IMR-90 (cell line): ENCODE data around the gene VDAC1. TPM values are rescaled to one million over a fixed set of nuclear protein-coding genes. Genes with fewer than 3 reads are reported as not detected.

Experiments
- ATAC-seq: fragments of 200-7000 bp; cut with Tn5 transposase; 2 replicates; pipeline ENCODE4 v1.9.1; 2020; ENCODE audit warnings: low read depth, mild to moderate bottlenecking, moderate library complexity
- BruUV-seq: library from RNA; stranded (reverse); fragments of 400-500 nt; replicated peaks from 2 replicates; lab custom pipeline; 2021; lab: Mats Ljungman, UMichigan
- CTCF ChIA-PET: fragments of 300-600 bp; formaldehyde crosslinking; extraction: SDS; loops from one replicate; lab custom pipeline; 2021; ENCODE audit warnings: antibody characterized with exemption; lab: Yijun Ruan, JAX
- POLR2A ChIA-PET: fragments of 300-600 bp; sonication (Branson Sonifier 250); formaldehyde crosslinking; loops from one replicate; lab custom pipeline; 2022; ENCODE audit warnings: antibody characterized with exemption; ENCODE audit not compliant: unreplicated experiment; lab: Charles Lee
- DNase-seq: peaks from one replicate; pipeline ENCODE4 v3.0.0; 2013
- H2AFZ ChIP-seq: replicated peaks from 2 replicates; pipeline ENCODE3; 2013; ENCODE audit warnings: low read length, mild to moderate bottlenecking; ENCODE audit not compliant: poor library complexity
- H2AK5ac ChIP-seq: 2 replicates; pipeline ENCODE4 v1.6.1; 2013; ENCODE audit warnings: low read depth, low read length, inconsistent platforms
- H2AK9ac ChIP-seq: replicated peaks from 2 replicates; pipeline ENCODE3; 2013; ENCODE audit warnings: mild to moderate bottlenecking, low read depth, low read length, moderate library complexity; ENCODE audit not compliant: poor library complexity
- H2BK120ac ChIP-seq: 2 replicates; pipeline ENCODE4 v1.6.1; 2013; ENCODE audit warnings: low read depth, low read length, inconsistent platforms
- H2BK15ac ChIP-seq: 3 replicates; pipeline ENCODE4 v1.6.1; 2013; ENCODE audit warnings: low read depth, low read length, inconsistent platforms
- H2BK20ac ChIP-seq: 2 replicates; pipeline ENCODE4 v1.6.1; 2013; ENCODE audit warnings: low read depth, mild to moderate bottlenecking, inconsistent platforms, low read length, moderate library complexity
- H2BK5ac ChIP-seq: 2 replicates; pipeline ENCODE4 v1.6.1; 2013; ENCODE audit warnings: mild to moderate bottlenecking, low read depth, low read length, inconsistent platforms; ENCODE audit not compliant: poor library complexity, severe bottlenecking
- H3K14ac ChIP-seq: replicated peaks from 2 replicates; pipeline ENCODE4 v1.6.1; 2013; ENCODE audit warnings: low read depth, low read length, inconsistent platforms
- H3K18ac ChIP-seq: 2 replicates; pipeline ENCODE4 v1.6.1; 2013; ENCODE audit warnings: low read depth, low read length, control low read depth
- H3K23ac ChIP-seq: 2 replicates; pipeline ENCODE4 v1.6.1; 2013; ENCODE audit warnings: low read depth, low read length, inconsistent platforms
- H3K27ac ChIP-seq: 2 replicates; pipeline ENCODE4 v1.5.1; 2013; ENCODE audit warnings: mild to moderate bottlenecking, control low read depth, low read length; ENCODE audit not compliant: insufficient read depth
- H3K27me3 ChIP-seq: 2 replicates; pipeline ENCODE4 v1.6.1; 2013; ENCODE audit warnings: low read length; ENCODE audit not compliant: control insufficient read depth, insufficient read depth
- H3K36me3 ChIP-seq: 2 replicates; pipeline ENCODE4 v1.6.1; 2013; ENCODE audit warnings: low read length, mixed read lengths; ENCODE audit not compliant: control insufficient read depth, insufficient read depth
- H3K4ac ChIP-seq: 2 replicates; pipeline ENCODE4 v1.6.1; 2013; ENCODE audit warnings: low read depth, low read length, inconsistent platforms
- H3K4me1 ChIP-seq: 2 replicates; pipeline ENCODE4 v1.6.1; 2013; ENCODE audit warnings: low read length, mixed read lengths; ENCODE audit not compliant: control insufficient read depth, insufficient read depth
- H3K4me2 ChIP-seq: 2 replicates; pipeline ENCODE4 v1.6.1; 2013; ENCODE audit warnings: low read depth, mild to moderate bottlenecking, control low read depth, low read length, moderate library complexity
- H3K4me3 ChIP-seq: 2 replicates; pipeline ENCODE4 v1.5.1; 2013; ENCODE audit warnings: low read depth, mild to moderate bottlenecking, control low read depth, low read length, moderate library complexity; ENCODE audit not compliant: insufficient read depth
- H3K56ac ChIP-seq: 2 replicates; pipeline ENCODE4 v1.6.1; 2013; ENCODE audit warnings: low read length, inconsistent platforms; ENCODE audit not compliant: insufficient read depth; ENCODE audit errors: extremely low read depth
- H3K79me1 ChIP-seq, 2 experiments: 2 replicates each; pipeline ENCODE4 v1.6.1; 2013; ENCODE audit warnings: low read length in 2 of 2, inconsistent platforms in 1 of 2, low read depth in 1 of 2
- H3K9ac ChIP-seq: 2 replicates; pipeline ENCODE4 v1.6.1; 2013; ENCODE audit warnings: low read depth, low read length, control low read depth
- H3K9me1 ChIP-seq: 2 replicates; pipeline ENCODE4 v1.6.1; 2013; ENCODE audit warnings: low read length, inconsistent platforms; ENCODE audit not compliant: insufficient read depth
- H3K9me3 ChIP-seq: 2 replicates; pipeline ENCODE4 v1.6.1; 2013; ENCODE audit warnings: low read length; ENCODE audit not compliant: control insufficient read depth, insufficient read depth
- H4K20me1 ChIP-seq: 2 replicates; pipeline ENCODE4 v1.6.1; 2013; ENCODE audit warnings: low read length, inconsistent platforms; ENCODE audit not compliant: insufficient read depth
- H4K5ac ChIP-seq: 2 replicates; pipeline ENCODE4 v1.6.1; 2013; ENCODE audit warnings: mild to moderate bottlenecking, low read depth, low read length, control low read depth
- H4K8ac ChIP-seq, 2 experiments: 2 replicates each; pipeline ENCODE4 v1.6.1; 2013; ENCODE audit warnings: low read depth in 2 of 2, low read length in 2 of 2, control low read depth in 1 of 2, inconsistent platforms in 1 of 2
- H4K91ac ChIP-seq: 2 replicates; pipeline ENCODE4 v1.6.1; 2013; ENCODE audit warnings: low read depth, low read length, inconsistent platforms; ENCODE audit not compliant: insufficient read depth
- BHLHE40 ChIP-seq: fragments of 150-350 bp; IDR thresholded peaks from 2 replicates; pipeline ENCODE4 v1.6.1; 2016; ENCODE audit warnings: mild to moderate bottlenecking, low read depth, low read length
- CEBPB ChIP-seq: IDR thresholded peaks from 2 replicates; pipeline ENCODE4 v1.6.1; 2012; ENCODE audit warnings: low read depth, low read length, improper control_type of control experiment
- CHD1 ChIP-seq: IDR thresholded peaks from 2 replicates; pipeline ENCODE4 v1.6.1; 2012; ENCODE audit warnings: low read depth, low read length, improper control_type of control experiment
- FOS ChIP-seq: fragments of 150-350 bp; IDR thresholded peaks from 2 replicates; pipeline ENCODE4 v1.6.1; 2016; ENCODE audit warnings: low read depth, low read length
- MAZ ChIP-seq: IDR thresholded peaks from 2 replicates; pipeline ENCODE4 v1.6.1; 2012; ENCODE audit warnings: low read depth, mild to moderate bottlenecking, low read length, improper control_type of control experiment, moderate library complexity, borderline replicate concordance
- MXI1 ChIP-seq: IDR thresholded peaks from 2 replicates; pipeline ENCODE4 v1.6.1; 2012; ENCODE audit warnings: low read depth, mild to moderate bottlenecking, low read length, moderate library complexity, borderline replicate concordance
- NFE2L2 ChIP-seq: fragments of 150-350 bp; IDR thresholded peaks from 2 replicates; pipeline ENCODE4 v1.6.1; 2016; ENCODE audit warnings: low read depth, mild to moderate bottlenecking, low read length
- POLR2A ChIP-seq: IDR thresholded peaks from 2 replicates; pipeline ENCODE4 v1.6.1; 2012; ENCODE audit warnings: mild to moderate bottlenecking, low read depth, low read length
- RCOR1 ChIP-seq: IDR thresholded peaks from 2 replicates; pipeline ENCODE4 v1.6.1; 2012; ENCODE audit warnings: mild to moderate bottlenecking, low read length, improper control_type of control experiment; ENCODE audit not compliant: insufficient replicate concordance
- SMC3 ChIP-seq: fragments of 150-350 bp; IDR thresholded peaks from 2 replicates; pipeline ENCODE4 v1.6.1; 2016; ENCODE audit warnings: low read depth, mild to moderate bottlenecking, antibody characterized with exemption, low read length, moderate library complexity
- WGBS, 2 experiments: methylation state at CpG; one replicate each; pipeline versions ENCODE4 v1.1.5 to v1.1.7; 2013; ENCODE audit warnings: missing lambda C conversion rate in 2 of 2; ENCODE audit not compliant: insufficient read length in 1 of 2; ENCODE audit errors: extremely low coverage in 2 of 2; 5-methylcytosine and 5-hydroxymethylcytosine counted together
- dilution Hi-C: fragments of 300-500 bp; cut with HindIII; formaldehyde crosslinking; loops from one replicate; pipeline ENCODE4 v1.14.3; 2018; ENCODE audit warnings: low sequenced_read_pairs; ENCODE audit not compliant: unreplicated experiment
- in situ Hi-C: fragments of 300-500 bp; cut with MboI; formaldehyde crosslinking; loops from 3 replicates; pipeline ENCODE4 v1.14.3; 2019; ENCODE audit warnings: low sequenced_read_pairs, inconsistent platforms, mixed read lengths
- intact Hi-C: fragments of 100-400 bp; cut with micrococcal nuclease; formaldehyde crosslinking; loops from 2 replicates; pipeline ENCODE4 v1.10.0; 2022
- polyA plus RNA-seq, 3 experiments: library from polyadenylated mRNA; depleted of rRNA; stranded (reverse); fragments of >200 nt; gene quantifications; 2 replicates each; pipeline ENCODE4 v1.2.3, GENCODE V29; 2012; ENCODE audit warnings: low replicate concordance in 1 of 3
- total RNA-seq: library from RNA; depleted of rRNA; stranded (reverse); fragments of >200 nt; gene quantifications from 2 replicates; pipeline ENCODE4 v1.2.3, GENCODE V29; 2012
- TF ChIP-seq, protein P1 (sequence below): fragments of 150-350 bp; IDR thresholded peaks from 2 replicates; pipeline ENCODE4 v1.6.1; 2017; ENCODE audit warnings: mild to moderate bottlenecking, antibody characterized with exemption, low read length, low read depth
- TF ChIP-seq, protein P2 (sequence below): conservative IDR thresholded peaks from 2 replicates; pipeline ENCODE4 v1.5.1; 2012; ENCODE audit warnings: mild to moderate bottlenecking, low read depth, low read length, improper control_type of control experiment
- TF ChIP-seq, protein P3 (sequence below): fragments of 150-350 bp; IDR thresholded peaks from 2 replicates; pipeline ENCODE4 v1.6.1; 2016; ENCODE audit warnings: low read depth, mild to moderate bottlenecking, low read length, moderate library complexity, borderline replicate concordance

Gene VDAC1
- total and polyA plus RNA-seq, 2 of the 4 experiments (the other 2 are of a cell fraction) = 289 to 365 TPM

DNA sequence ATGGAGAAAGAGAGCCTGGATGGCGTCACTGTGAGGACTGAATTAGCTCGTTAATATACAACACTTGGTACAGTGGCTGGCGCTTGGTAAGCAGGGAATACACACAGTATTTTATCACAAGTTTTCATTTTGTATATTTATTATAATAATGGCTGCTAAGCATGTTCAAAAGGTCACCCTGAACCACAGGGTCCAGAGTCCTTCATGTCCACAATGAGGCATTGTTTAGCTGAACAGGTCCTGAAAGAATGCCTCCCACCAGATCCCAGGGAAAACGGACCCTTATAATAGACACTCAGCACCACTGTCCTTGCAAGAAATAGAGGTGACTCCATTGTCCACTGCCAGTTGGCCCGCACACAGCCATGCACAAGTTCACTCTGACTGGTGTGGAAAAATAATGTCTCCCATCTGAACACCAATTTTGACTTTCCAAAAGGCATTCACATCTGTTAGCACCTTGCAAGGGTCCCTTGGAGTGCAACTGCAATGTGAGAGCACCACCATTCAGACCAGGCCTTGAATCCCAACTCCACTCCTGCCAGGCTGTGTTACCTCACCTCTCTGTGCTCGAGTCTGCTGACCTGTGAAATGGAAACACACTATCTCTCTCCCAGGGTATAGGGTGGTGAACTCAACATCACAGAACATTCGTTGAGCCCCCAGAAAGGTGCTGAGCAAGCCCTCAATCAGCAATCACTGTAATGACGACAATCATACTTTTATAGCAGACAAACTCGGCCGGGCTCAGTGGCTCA lies 3.9 kb downstream of the VDAC1 start (continued):
- no peak for TF ChIP-seq BHLHE40

DNA sequence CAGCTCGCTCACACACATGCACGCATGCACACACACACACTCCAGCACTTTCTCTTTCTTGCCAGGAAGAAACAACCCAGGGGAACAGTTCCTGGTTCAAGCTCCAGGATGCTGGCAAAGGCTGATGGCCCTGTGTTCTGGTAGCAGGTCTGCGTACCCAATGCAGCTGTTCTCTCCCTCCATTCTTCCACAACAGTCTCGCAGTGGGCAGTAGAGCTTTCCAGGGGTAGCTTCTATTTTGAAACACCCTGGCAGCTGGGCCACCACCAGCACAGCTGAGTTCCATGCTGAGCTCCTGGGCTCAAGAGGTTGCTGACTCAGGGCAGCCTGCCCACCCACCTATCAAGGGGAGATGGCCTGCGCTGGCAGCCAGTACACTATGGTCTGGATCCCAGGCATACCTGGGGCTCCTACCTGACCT lies 4.7 kb downstream of the VDAC1 start:
- POLR2A ChIA-PET = no interaction called here
- TF ChIP-seq SMC3 (no peak), CHD1 (no peak), RCOR1 (no peak), MAZ (no peak), NFE2L2 (no peak), CEBPB (no peak), MXI1 (no peak), FOS (no peak), POLR2A (no peak)
- TF ChIP-seq, protein P1, sequence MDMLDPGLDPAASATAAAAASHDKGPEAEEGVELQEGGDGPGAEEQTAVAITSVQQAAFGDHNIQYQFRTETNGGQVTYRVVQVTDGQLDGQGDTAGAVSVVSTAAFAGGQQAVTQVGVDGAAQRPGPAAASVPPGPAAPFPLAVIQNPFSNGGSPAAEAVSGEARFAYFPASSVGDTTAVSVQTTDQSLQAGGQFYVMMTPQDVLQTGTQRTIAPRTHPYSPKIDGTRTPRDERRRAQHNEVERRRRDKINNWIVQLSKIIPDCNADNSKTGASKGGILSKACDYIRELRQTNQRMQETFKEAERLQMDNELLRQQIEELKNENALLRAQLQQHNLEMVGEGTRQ = no peak
- TF ChIP-seq, protein P2, sequence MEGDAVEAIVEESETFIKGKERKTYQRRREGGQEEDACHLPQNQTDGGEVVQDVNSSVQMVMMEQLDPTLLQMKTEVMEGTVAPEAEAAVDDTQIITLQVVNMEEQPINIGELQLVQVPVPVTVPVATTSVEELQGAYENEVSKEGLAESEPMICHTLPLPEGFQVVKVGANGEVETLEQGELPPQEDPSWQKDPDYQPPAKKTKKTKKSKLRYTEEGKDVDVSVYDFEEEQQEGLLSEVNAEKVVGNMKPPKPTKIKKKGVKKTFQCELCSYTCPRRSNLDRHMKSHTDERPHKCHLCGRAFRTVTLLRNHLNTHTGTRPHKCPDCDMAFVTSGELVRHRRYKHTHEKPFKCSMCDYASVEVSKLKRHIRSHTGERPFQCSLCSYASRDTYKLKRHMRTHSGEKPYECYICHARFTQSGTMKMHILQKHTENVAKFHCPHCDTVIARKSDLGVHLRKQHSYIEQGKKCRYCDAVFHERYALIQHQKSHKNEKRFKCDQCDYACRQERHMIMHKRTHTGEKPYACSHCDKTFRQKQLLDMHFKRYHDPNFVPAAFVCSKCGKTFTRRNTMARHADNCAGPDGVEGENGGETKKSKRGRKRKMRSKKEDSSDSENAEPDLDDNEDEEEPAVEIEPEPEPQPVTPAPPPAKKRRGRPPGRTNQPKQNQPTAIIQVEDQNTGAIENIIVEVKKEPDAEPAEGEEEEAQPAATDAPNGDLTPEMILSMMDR = no peak
- TF ChIP-seq, protein P3, sequence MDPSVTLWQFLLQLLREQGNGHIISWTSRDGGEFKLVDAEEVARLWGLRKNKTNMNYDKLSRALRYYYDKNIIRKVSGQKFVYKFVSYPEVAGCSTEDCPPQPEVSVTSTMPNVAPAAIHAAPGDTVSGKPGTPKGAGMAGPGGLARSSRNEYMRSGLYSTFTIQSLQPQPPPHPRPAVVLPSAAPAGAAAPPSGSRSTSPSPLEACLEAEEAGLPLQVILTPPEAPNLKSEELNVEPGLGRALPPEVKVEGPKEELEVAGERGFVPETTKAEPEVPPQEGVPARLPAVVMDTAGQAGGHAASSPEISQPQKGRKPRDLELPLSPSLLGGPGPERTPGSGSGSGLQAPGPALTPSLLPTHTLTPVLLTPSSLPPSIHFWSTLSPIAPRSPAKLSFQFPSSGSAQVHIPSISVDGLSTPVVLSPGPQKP = no peak

More for the DNA sequence above, 4.7 kb downstream of the VDAC1 start:
- Histone ChIP-seq H3K9me1 (peaks cover 46% of the 10 kb centered on the region), H4K5ac (no peak overlapping the region), H3K56ac (no peak overlapping the region), H3K4ac (no peak overlapping the region), H3K18ac (no peak overlapping the region), H3K14ac (no peak overlapping the region), H2AFZ (peak overlapping the region; percentile 28), H4K20me1 (peaks cover 89% of the 10 kb centered on the region), H2BK120ac (no peak overlapping the region), H4K91ac (no peak overlapping the region), H2BK5ac (no peak overlapping the region), H3K23ac (no peak overlapping the region), H2BK20ac (no peak overlapping the region), H3K4me3 (no peak overlapping the region), H3K9ac (no peak overlapping the region), H3K4me1 (peaks cover 35% of the 10 kb centered on the region), H3K36me3 (peaks cover 15% of the 10 kb centered on the region), H3K4me2 (no peak overlapping the region), H2AK9ac (no peak overlapping the region), H3K27ac (no peak overlapping the region), H2BK15ac (no peak overlapping the region), H4K8ac (no peak overlapping the region), H3K9me3 (no peaks in the 10 kb centered on the region), H3K27me3 (no peaks in the 10 kb centered on the region), H2AK5ac (no peak overlapping the region), H3K79me1 (peaks cover 0 to 78% of the 10 kb centered on the region in 2 experiments; a peak in 2 of 4 replicates)
- WGBS, 2 experiments = 100% methylated on average over 1 of the region's 5 CpGs; no CpG with 5 or more reads in 1 of the 2 experiments
- dilution Hi-C loops (no loop called here), intact Hi-C loops (no loop called here), in situ Hi-C loops (no loop called here)
- DNase-seq = no peak
- CTCF ChIA-PET = no interaction called here
- ATAC-seq = no peak
- no TSS peak for BruUV-seq
